ENCODE data around the gene CROCC2. TPM values are rescaled to one million over a fixed set of nuclear protein-coding genes. Genes with fewer than 3 reads are reported as not detected.

The CROCC2 gene
- total and polyA plus RNA-seq, 2 donors from 2014 or later: 0.13 TPM; not detected in 1

DNA sequence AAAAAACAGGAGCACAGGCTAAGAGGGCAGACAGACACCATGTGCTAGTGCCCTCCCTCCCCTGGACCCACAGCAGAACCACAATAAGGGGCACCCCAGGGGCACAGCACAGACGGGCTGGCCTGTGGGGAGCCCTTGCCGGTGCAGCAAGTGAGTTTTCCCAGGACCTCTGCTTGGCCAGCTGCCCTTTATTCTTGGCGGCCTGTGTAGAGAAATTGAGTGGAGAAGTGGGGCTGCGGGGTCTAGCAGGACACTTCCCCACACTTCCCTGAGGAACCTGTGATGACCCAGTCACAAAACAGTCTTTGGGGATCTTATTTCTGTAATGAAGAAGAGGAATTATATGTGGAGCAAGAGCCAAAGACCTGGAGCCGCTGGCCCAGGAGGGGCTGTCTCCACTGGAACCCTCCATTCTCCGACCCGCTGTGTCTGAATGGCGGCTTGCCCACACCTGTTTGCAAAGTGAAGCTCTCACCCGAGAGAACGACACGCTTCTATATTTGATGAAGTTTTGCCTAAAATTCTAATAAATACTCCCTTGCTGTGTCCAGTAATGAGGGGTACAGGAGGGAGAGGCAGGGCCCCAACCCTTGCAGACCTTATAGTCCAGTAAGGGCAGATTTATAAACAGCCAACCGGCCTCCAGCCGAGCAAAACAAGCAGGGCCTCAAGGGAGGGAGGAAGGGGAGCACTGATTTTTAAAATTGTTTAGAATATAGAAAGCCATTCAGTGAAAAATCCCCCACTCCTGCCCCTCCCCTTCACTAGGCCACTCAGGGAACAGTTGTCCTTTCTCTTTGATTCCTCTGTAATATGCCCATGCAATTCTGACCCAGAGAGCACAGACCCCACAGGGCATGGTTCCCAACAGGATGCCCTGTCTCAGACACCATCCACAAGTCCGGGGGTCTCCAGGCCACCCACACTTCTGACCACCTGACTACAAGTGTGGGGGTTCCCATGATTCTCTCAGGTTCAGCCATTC lies 47.6 kb downstream of the CROCC2 start:
- Histone ChIP-seq H3K4me3 (ENCODE audit: low read length in 3 of 3) (no peak overlapping the region), H3K27me3 (ENCODE audit: control insufficient read depth, insufficient read depth, low read length) (no peaks in the 10 kb centered on the region), H3K9me3 (ENCODE audit: control insufficient read depth in 2 of 3, insufficient read depth in 1 of 3, low read length in 3 of 3) (no peaks in the 10 kb centered on the region), H3K4me1 (ENCODE audit: control insufficient read depth in 2 of 3, insufficient read depth in 2 of 3, low read depth in 1 of 3, low read length in 3 of 3) (no peaks in the 10 kb centered on the region), H3K36me3 (ENCODE audit: control insufficient read depth in 2 of 3, insufficient read depth in 3 of 3, low read length in 3 of 3) (no peaks in the 10 kb centered on the region), H3K27ac (ENCODE audit: low read depth in 2 of 2, low read length in 2 of 2) (no peak overlapping the region), H3K9ac (ENCODE audit: low read length in 3 of 3) (no peak overlapping the region)
- FAIRE-seq (no peak), DNase-seq (peak in 2 of 5 donors; percentile 8 to 23)
- intact Hi-C loops (cut with DNase I): no loop called here
- TF ChIP-seq, protein P1, sequence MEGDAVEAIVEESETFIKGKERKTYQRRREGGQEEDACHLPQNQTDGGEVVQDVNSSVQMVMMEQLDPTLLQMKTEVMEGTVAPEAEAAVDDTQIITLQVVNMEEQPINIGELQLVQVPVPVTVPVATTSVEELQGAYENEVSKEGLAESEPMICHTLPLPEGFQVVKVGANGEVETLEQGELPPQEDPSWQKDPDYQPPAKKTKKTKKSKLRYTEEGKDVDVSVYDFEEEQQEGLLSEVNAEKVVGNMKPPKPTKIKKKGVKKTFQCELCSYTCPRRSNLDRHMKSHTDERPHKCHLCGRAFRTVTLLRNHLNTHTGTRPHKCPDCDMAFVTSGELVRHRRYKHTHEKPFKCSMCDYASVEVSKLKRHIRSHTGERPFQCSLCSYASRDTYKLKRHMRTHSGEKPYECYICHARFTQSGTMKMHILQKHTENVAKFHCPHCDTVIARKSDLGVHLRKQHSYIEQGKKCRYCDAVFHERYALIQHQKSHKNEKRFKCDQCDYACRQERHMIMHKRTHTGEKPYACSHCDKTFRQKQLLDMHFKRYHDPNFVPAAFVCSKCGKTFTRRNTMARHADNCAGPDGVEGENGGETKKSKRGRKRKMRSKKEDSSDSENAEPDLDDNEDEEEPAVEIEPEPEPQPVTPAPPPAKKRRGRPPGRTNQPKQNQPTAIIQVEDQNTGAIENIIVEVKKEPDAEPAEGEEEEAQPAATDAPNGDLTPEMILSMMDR (IDR thresholded peaks at IDR 0.05; ENCODE audit: borderline replicate concordance, extremely low read depth, insufficient read depth): no peak

DNA sequence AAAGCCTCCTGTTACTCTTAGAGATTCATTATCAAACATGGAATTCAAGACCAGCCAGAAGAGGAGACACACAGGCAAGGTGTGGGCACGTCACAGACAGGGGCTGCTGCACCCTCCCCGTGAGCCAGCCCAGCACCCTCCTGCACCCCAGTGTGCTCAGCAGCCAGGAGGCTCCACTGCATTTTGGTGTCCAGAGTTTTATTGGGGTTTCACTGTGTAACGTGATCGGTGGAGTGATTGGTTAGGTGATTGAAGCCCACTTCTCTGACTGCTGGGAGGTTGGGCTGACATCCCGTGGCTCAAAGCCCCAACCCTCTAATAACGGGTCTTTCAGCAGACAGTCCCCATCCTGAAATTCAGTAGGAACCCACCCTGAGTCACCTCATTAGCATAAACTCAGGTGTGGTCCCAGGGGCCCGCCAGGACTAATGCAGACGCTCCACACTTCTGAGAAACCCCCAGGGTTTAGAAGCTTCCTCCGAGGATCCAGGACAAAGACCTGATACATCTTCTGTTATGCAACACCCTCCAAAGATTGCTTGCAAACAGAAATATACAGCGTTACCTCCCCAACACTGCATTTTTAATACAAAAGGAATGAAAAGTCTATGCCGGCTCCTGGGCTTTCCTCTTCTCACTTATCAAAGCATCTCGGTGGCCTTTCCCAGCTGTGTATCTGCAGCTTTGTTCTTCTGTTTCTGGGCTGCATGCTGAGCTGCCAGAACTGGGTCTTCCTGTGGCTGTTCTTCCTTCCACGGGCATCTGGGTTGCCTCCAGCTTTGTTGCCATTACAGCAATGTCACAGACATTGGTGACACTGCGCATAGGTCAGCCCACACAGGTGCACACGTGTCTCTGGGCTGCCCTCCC lies 48.5 kb downstream of the CROCC2 start:
- Histone ChIP-seq H3K27ac (ENCODE audit: low read depth in 2 of 2, low read length in 2 of 2) (no peak overlapping the region), H3K9me3 (ENCODE audit: control insufficient read depth in 2 of 3, insufficient read depth in 1 of 3, low read length in 3 of 3) (no peaks in the 10 kb centered on the region), H3K27me3 (ENCODE audit: control insufficient read depth, insufficient read depth, low read length) (no peaks in the 10 kb centered on the region), H3K4me1 (ENCODE audit: control insufficient read depth in 2 of 3, insufficient read depth in 2 of 3, low read depth in 1 of 3, low read length in 3 of 3) (peaks cover 0 to 1% (median 0%) of the 10 kb centered on the region in 3 donors), H3K36me3 (ENCODE audit: control insufficient read depth in 2 of 3, insufficient read depth in 3 of 3, low read length in 3 of 3) (no peaks in the 10 kb centered on the region), H3K4me3 (ENCODE audit: low read length in 3 of 3) (no peak overlapping the region), H3K9ac (ENCODE audit: low read length in 3 of 3) (no peak overlapping the region)
- no peak for FAIRE-seq
- intact Hi-C loops (cut with DNase I): no loop called here
- TF ChIP-seq, protein P1 (IDR thresholded peaks at IDR 0.05; ENCODE audit: borderline replicate concordance, extremely low read depth, insufficient read depth): no peak
- peak in 2 of 5 donors; percentile 5 to 29 for DNase-seq

DNA sequence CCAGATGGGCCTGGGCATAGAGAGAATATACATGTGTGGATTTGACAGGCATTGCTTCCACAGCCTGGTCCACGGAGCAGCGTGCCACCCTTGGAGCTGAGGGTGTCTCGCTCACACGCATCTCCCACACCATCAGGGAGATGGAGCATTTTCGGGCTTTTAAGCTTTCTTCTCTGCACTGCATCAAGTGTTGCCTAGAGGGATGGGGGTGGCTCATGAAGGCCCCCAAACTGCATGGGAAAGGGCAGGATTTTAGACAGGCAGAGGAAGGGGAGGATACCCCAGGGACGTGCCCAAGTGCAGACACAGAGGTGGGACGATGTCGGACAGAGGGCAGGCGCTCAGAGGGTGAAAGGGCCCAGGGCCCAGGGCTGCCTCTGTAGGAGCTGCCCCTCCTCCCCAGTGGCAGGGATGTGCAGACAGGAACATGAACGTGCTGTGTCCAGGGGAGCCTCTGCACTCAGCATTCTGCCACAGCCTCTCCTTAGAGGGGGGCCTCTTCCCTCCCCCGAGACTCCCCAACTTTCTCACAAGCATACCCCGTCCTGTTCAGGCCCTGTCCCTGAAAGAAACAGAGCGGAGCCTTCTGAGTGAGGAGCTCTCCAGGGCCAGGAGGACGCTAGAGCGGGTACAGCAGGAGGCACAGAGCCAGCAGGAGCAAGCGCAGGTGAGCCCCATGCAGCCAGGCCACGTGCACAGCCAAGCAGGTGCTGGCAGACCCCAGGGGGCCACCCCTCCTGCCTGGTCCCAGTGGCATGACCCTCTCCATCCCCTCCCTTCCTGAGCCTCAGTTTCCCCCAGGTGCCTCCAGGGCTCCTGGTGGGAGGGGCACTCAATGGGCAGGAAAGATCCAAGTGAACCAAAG lies 49.4 kb downstream of the CROCC2 start:
- DNase-seq (peak in 1 of 5 donors; percentile 29), FAIRE-seq (no peak)
- Histone ChIP-seq H3K9ac (ENCODE audit: low read length in 3 of 3) (no peak overlapping the region), H3K9me3 (ENCODE audit: control insufficient read depth in 2 of 3, insufficient read depth in 1 of 3, low read length in 3 of 3) (no peaks in the 10 kb centered on the region), H3K27me3 (ENCODE audit: control insufficient read depth, insufficient read depth, low read length) (no peaks in the 10 kb centered on the region), H3K27ac (ENCODE audit: low read depth in 2 of 2, low read length in 2 of 2) (no peak overlapping the region), H3K4me1 (ENCODE audit: control insufficient read depth in 2 of 3, insufficient read depth in 2 of 3, low read depth in 1 of 3, low read length in 3 of 3) (peaks cover 0 to 7% (median 0%) of the 10 kb centered on the region in 3 donors), H3K4me3 (ENCODE audit: low read length in 3 of 3) (no peak overlapping the region), H3K36me3 (ENCODE audit: control insufficient read depth in 2 of 3, insufficient read depth in 3 of 3, low read length in 3 of 3) (no peaks in the 10 kb centered on the region)
- intact Hi-C loops (cut with DNase I): no loop called here
- TF ChIP-seq, protein P1 (IDR thresholded peaks at IDR 0.05; ENCODE audit: borderline replicate concordance, extremely low read depth, insufficient read depth): no peak
